Activated effector memory CD4-positive, alpha-beta T cell treated with anti-CD3 and anti-CD28 coated beads, Interleukin-2, amount 50 U/mL, for 16 hours (primary cell): ENCODE data around the gene NTN3.
"Not testable (repeated sequence)": the region's sequence is repeated elsewhere in the genome, so short reads cannot be mapped to it uniquely, and the experiment has no call there.

Experiments used
- DNase-seq: peaks from one replicate; pipeline ENCODE4 v3.0.0-alpha.2; 2020

Gene NTN3

DNA sequence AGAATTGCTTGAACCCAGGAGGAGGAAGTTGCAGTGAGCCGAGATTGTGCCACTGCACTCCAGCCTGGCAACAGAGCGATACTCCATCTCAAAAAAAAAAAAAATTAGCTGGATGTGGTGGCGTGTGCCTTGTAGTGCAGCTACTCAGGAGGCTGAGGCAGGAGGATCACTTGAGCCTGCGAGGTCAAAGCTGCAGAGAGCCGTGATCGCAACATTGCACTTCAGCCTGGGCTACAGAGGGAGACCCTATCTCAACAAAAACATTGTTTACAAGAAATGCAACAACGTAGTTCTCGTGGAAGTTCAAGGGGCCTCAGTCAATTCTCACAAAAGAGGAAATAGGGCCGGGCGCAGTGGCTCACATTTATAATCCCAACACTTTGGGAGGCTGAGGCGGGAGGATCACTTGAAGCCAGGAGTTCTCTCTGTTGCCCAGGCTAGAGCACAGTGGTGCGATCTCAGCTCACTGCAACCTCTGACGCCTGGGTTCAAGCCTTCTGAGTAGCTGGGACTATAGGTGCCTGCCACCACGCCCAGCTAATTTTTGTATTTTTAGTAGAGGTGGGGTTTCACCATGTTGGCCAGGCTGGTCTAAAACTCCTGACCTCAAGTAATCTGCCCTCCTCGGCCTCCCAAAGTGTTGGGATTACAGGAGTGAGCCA lies 29.8 kb upstream of the NTN3 start:
- not testable (repeated sequence) for DNase-seq

DNA sequence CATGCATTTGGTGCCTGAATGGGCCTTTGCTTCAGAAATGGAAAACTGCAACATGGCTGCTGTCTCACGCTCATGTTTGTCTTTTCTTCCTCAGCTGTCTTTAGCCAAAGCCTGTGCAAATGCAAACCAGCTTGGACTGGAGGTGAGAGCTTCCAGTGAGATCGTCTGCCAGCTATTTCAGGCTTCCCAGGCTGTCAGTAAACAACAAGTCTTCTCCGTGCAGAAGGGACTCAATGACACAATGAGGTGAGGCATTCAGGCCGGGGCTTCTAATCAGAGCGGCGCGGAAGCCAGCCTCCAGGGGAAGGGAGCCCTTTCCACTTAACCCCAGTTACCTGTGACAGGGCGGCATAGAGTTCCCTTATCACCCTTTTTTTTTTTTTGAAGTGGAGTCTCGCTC lies 27.5 kb upstream of the NTN3 start:
- DNase-seq = no peak

DNA sequence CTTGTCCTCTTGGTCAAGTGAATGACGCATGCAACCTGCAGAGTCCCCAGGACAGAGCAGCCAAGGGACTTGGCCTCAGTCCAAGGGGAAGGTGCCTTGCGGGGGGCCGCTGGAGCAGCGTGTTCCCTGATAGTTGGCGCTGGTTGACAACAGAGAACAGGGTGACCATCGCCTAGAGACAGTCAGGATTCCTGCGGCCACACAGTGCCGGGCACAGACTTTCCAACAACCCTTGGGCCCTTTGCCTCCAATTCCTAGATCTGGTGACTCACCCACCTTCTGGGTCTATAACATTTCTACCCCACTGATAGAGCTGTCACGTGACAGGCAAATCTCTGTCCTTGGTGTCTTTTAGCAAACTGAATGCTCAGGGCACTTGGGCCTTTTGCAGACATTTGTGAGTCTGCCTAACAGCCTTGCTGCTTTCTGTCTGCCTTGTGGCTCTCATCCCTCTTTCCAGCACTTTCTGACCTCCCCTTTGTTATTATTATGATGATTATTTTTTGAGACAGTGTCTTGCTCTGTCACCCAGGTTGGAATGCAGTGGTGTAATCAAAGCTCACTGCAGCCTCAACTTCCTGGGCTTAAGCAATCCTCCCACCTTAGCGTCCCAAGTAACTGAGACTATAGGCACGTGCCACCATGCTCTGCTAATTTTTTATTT lies 23.0 kb upstream of the NTN3 start:
- DNase-seq = no peak

- DNase-seq = no peak
These were observed 22.0 kb upstream of the NTN3 start for GRCh38 chr16:2449118-2449517.

- DNase-seq = no peak
These were observed 20.6 kb upstream of the NTN3 start for GRCh38 chr16:2450535-2450934.

- DNase-seq = no peak
These were observed 20.1 kb upstream of the NTN3 start for GRCh38 chr16:2450975-2451381.

DNA sequence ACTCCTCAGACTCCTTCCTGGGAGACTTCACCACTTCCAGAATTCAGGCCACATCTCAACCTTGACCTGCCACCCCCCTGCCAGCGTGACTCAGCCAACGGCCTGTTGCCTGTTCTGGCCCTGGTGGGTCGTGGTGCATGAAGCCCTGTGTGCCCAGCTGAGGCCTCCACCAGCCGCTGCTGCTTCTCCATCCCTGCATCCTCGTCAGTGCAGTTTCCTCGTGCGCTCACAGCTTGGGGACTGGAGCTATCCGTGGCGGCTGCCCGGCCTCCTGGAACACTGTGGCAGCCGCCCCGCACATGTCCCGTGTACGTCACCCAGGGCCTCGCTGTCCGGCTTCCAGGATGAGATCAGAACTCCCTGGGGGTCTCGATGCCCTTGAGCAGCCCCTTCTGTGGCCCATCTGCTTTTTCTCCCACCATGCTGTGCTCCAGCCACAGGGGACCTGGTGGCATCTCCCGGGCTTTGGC lies 19.2 kb upstream of the NTN3 start:
- DNase-seq = no peak

DNA sequence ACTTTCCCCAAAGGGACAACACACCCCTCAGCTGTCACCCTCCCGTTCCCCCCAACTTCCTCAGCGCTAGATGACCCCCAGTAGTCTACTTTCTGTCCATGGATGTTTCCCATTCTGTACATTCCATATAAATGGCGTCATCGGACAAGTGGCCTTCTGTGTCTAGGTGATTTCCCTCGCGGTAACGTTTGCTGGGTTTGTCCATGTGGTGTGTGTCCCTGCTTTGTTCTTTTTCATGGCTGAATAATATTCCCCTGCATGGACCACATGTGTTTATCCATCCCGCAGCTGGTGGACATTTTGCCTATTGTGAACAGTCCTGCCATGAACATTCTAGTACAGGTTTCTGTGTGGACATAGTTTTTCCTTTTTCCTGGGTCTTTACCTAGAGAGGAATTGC lies 18.4 kb upstream of the NTN3 start:
- DNase-seq = no peak

DNA sequence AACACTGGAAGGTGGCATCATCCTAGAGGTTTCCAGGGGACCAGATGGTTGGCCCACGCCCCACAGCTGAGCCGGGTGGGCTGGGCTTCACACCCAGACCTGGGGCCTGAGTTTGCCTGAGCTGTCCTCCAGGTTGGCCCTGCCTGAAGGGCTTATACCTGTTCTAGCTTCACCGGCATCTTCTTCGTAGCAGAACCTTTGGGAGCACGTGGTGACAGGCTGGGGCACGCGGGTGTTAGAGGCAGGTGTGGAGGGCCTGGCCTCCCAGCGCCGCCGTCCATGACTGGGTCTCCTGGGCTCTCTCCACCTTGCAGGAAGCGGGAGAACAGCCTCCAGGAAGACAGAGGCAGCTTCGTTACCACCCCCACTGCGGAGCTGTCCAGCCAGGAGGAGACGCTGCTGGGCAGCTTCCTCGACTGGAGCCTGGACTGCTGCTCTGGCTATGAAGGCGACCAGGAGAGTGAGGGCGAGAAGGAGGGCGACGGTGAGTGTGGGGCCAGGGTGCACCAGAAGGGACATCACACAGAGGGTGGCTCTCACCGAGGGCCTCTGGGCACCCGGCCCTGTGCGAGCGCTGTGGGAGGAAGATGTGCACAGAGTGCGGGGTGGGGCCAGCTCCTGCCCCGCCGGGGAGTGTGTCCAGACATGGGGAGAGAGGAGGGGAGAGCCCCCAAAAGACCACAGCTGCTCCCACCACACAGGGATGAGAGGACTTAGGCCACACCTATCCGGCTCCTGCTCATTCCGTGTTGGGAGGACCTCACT lies 15.8 kb upstream of the NTN3 start:
- DNase-seq = no peak

- DNase-seq = no peak
These were observed 14.4 kb upstream of the NTN3 start for GRCh38 chr16:2456551-2457153.

DNA sequence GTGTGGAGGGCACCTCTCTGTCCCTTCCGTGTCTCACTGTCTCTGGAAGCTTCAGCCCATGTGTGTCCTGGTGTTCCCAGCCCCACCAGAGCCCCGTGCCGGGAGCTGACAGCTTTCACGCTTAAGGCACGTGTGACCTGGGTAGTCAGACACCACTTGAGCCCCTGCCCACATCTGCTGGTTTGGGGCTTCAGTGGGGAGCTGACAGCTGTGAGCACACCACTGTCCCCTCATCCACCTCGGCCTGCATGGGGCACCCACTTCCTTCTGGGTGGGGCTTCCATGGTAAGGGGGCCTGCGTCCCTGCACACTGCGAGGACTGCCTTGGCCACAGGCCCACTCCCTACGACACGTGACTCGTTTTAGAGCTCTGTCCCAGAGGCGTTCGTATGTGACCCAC lies 13.8 kb upstream of the NTN3 start:
- DNase-seq = no peak

DNA sequence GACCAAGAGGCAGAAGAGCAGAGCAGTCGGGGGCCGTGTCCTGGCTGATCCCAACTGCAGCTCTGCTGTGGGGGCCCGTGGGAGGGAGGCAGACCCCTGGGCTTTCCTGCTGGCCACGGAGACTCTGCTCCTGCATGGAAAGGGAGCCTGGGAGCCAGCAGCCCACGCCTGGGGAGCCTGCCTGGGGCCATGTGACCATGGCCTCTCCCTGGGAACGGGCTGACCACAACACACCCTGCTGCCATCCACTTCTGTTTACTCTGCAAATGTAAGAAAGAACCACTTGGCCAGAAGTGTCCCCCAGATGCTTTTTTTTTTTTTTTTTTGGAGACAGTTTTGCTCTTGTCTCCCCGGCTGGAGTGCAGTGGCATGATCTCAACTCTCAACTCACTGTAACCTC lies 13.2 kb upstream of the NTN3 start:
- no peak for DNase-seq

GRCh38 chr16:2458887-2459646 lies 12.0 kb upstream of the NTN3 start:
- DNase-seq = no peak

DNA sequence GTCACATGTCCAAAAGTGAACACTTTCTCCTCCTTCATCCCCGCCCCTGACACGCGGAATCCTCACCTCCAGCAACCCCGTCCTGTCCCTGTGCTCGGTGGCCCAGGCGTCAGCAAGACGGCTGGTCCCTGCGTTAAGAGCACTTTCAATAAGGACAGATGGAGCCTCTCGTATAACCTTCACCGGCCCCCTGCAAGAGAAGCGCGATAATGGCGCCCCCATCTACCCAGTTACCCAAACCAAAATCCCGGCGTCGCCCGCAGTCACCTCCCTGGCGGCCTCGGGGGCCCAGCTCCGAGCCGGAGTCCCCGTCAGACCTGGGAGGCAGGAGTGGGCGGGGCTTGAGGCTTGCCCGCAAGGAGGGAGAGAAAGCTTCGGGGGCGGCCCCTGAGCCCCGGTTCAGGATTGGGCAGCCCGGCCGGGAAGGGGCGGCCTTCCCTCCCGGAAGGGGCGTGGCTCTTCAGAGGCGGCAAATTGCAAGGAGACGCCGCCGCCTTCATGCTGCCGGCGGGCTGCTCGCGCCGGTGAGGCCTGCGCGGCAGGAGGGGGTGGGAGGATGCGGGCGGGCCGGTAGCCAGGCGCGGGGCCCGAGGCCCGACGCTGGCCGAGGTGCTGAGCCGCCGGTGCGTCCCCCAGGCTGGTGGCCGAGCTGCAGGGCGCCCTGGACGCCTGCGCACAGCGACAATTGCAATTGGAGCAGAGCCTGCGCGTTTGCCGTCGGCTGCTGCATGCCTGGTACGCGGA lies 11.3 kb upstream of the NTN3 start, which contains the start of gene TEDC2:
Gene TEDC2 (plus strand): TSS at position 463 of the 744 bp plus-strand sequence. CDS start 36 bp downstream, at position 499.
- peak; percentile 99 for DNase-seq

DNA sequence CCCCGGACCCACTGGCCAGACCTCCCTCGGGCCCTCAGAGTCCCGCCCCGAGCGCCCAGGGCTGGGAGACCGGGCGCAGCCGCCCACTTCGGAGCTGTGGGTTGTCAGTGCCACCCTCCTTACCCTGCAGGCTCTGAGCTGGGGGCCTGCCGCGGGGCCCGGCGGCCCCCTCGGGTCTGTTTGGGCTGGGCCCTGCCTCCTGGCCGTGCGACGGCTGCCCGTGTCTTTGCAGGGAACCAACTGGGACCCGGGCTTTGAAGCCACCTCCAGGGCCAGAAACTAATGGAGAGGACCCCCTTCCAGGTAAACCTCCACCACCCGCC lies 10.7 kb upstream of the NTN3 start:
- no peak for DNase-seq

GRCh38 chr16:2460916-2461315 lies 10.2 kb upstream of the NTN3 start:
- no peak for DNase-seq

- DNase-seq = no peak
These were observed 8.8 kb upstream of the NTN3 start for GRCh38 chr16:2462031-2462866.

DNA sequence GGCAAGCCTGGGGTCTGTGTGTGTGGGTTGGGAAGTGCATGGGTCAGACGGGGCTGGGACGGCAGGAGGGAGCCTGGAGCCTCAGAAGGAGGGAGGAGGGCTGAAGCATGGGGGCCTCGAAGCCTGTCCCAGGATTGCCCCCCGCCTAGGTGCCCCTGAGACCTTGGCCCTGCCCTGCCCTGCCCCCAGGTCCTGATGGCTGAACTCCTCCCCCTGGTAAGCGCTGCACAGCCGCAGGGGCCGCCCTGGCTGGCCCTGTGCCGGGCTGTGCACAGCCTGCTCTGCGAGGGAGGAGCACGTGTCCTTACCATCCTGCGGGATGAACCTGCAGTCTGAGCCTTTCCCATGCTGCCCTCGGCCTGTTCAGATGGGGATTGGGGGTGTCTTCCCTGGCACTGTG lies 6.8 kb upstream of the NTN3 start:
- DNase-seq = no peak

GRCh38 chr16:2465653-2466415 lies 5.3 kb upstream of the NTN3 start:
- no peak for DNase-seq
